Progenitor cell of endocrine pancreas (in vitro differentiated cells): ENCODE measurements around the gene C2CD2L. TPM values are rescaled to one million over a fixed set of nuclear protein-coding genes. Genes with fewer than 3 reads are reported as not detected.
"Not testable (repeated sequence)": the region's sequence is repeated elsewhere in the genome, so short reads cannot be mapped to it uniquely, and the experiment has no call there.

ENCODE experiments used
- DNase-seq: peaks from one replicate; pipeline ENCODE4 v3.0.0; 2021; ENCODE audit warnings: low spot score; ENCODE audit not compliant: unreplicated experiment
- H3K27ac Mint-ChIP-seq: 2 replicates; pipeline ENCODE4 v1.8.0; 2021; ENCODE audit warnings: mild to moderate bottlenecking, moderate library complexity, mixed read lengths
- H3K27me3 Mint-ChIP-seq: 2 replicates; pipeline ENCODE4 v1.8.0; 2021; ENCODE audit warnings: mixed read lengths
- H3K36me3 Mint-ChIP-seq: 2 replicates; pipeline ENCODE4 v1.8.0; 2022; ENCODE audit warnings: mixed read lengths; ENCODE audit not compliant: insufficient read depth
- H3K4me1 Mint-ChIP-seq: 2 replicates; pipeline ENCODE4 v1.8.0; 2021; ENCODE audit warnings: low read depth, mixed read lengths
- H3K4me3 Mint-ChIP-seq: 2 replicates; pipeline ENCODE4 v1.8.0; 2021; ENCODE audit warnings: low read depth, mild to moderate bottlenecking, moderate library complexity, mixed read lengths
- H3K9me3 Mint-ChIP-seq: 2 replicates; pipeline ENCODE4 v1.8.0; 2021; ENCODE audit warnings: low read depth, mixed read lengths
- total RNA-seq: library from RNA; stranded (reverse); gene quantifications from 2 replicates; pipeline ENCODE4 v1.2.1, GENCODE V29; 2021
- TF ChIP-seq, protein P1 (sequence below): fragments of 200-600 bp; sonication (generic); IDR thresholded peaks from one replicate; pipeline ENCODE4 v1.5.0; 2021; ENCODE audit warnings: antibody characterized with exemption, mild to moderate bottlenecking; ENCODE audit not compliant: unreplicated experiment

C2CD2L gene
- total RNA-seq, 1 donor from 2014 or later, result 7.3 TPM

DNA sequence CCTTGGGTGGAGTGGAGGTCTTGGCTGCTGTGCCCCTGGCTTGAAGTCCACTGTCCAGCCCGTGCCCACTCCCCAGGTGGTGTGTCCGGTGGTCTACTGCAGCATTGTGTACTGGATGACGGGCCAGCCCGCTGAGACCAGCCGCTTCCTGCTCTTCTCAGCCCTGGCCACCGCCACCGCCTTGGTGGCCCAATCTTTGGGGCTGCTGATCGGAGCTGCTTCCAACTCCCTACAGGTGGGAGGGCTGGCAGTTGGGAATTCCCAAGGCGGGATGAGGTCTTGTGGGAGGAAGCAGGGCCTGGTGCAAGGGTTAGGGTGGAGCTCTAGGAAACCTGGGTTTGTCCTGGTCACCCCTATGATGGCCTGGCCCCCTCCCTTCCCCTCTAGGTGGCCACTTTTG, 53.0 kb downstream of the C2CD2L start:
- TF ChIP-seq, protein P1, sequence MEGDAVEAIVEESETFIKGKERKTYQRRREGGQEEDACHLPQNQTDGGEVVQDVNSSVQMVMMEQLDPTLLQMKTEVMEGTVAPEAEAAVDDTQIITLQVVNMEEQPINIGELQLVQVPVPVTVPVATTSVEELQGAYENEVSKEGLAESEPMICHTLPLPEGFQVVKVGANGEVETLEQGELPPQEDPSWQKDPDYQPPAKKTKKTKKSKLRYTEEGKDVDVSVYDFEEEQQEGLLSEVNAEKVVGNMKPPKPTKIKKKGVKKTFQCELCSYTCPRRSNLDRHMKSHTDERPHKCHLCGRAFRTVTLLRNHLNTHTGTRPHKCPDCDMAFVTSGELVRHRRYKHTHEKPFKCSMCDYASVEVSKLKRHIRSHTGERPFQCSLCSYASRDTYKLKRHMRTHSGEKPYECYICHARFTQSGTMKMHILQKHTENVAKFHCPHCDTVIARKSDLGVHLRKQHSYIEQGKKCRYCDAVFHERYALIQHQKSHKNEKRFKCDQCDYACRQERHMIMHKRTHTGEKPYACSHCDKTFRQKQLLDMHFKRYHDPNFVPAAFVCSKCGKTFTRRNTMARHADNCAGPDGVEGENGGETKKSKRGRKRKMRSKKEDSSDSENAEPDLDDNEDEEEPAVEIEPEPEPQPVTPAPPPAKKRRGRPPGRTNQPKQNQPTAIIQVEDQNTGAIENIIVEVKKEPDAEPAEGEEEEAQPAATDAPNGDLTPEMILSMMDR, result no peak
- Mint-ChIP-seq H3K27me3 (peaks cover 22% of the 10 kb centered on the region), H3K4me3 (no peak overlapping the region), H3K27ac (no peak overlapping the region), H3K4me1 (no peaks in the 10 kb centered on the region), H3K9me3 (no peaks in the 10 kb centered on the region), H3K36me3 (no peaks in the 10 kb centered on the region)
- no peak for DNase-seq

DNA sequence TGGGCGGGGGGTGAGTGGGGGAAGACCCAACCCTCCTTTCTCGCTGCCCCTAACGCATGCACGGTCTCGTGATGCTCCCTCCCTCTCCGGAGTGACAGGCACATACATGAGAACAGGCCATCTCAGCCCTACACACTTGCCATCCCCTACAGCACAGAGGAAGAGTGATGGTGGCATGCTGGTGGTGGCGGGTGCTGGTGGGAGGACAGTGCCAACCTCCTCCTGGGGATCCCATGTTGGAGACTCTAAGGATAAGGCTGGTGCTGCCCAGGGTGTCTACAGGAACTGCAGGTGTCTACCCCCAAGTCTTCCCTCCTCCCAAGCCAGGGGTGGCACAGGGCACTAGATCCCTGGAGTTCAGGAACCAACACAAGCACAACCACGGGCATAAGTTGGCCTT, 54.7 kb downstream of the C2CD2L start:
- no peak overlapping the region for H3K4me3 Mint-ChIP-seq
- no peak overlapping the region for H3K27ac Mint-ChIP-seq
- DNase-seq, result no peak
- H3K27me3 Mint-ChIP-seq, result peaks cover 8% of the 10 kb centered on the region
- no peaks in the 10 kb centered on the region for H3K36me3 Mint-ChIP-seq
- no peaks in the 10 kb centered on the region for H3K9me3 Mint-ChIP-seq
- TF ChIP-seq, protein P1, result no peak
- H3K4me1 Mint-ChIP-seq, result no peaks in the 10 kb centered on the region

DNA sequence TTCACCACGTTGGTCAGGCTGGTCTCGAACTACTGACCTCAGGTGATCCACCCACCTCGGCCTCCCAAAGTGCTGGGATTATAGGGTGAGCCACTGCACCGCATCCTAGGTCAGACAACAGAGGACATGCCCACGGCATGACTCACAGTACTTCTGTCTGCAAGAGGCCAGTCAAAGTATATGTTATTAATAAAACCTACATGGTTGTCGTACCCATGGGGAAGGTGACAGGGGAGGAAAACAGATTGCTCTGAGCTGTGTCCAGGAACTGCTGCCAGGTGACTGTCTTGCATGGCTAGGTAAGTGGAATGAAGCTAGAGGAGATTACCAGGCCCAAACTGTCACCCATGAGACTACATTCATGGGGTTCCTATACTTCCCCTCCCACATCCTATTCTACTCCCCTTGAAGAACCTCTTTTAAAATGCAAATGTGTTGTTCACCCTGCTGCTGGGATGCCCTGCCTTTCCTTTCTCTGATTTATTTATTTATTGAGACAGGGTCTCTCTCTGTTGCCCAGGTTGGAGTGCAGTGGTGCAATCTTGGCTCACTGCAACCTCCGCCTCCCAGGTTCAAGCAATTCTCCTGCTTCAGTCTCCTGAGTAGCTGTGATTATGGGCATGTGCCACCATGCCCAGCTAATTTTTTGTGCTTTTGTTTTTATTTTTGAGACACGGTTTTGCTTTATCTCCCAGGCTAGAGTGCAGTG, 59.4 kb downstream of the C2CD2L start:
- Mint-ChIP-seq H3K36me3 (no peaks in the 10 kb centered on the region), H3K4me3 (no peak overlapping the region), H3K27ac (no peak overlapping the region), H3K27me3 (peaks cover 4% of the 10 kb centered on the region), H3K4me1 (peaks cover 3% of the 10 kb centered on the region), H3K9me3 (no peaks in the 10 kb centered on the region)
- no peak for DNase-seq
- TF ChIP-seq, protein P1, result no peak

DNA sequence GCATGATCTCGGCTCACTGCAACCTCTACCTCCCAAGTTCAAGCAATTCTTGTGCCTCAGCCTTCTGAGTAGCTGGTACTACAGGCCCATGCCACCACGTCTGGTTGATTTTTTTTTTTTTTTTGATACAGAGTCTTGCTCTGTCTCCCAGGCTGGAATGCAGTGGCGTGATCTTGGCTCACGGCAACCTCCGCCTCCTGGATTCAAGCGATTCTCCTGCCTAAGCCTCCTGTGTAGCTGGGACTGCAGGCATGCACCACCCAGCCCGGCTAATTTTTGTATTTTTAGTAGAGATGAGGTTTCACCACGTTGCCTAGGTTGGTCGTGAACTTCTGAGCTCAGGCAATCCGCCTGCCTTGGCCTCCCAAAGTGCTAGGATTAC, 59.9 kb downstream of the C2CD2L start:
- not testable (repeated sequence) for H3K9me3 Mint-ChIP-seq, H3K4me1 Mint-ChIP-seq, H3K27ac Mint-ChIP-seq, H3K36me3 Mint-ChIP-seq, H3K4me3 Mint-ChIP-seq, DNase-seq, H3K27me3 Mint-ChIP-seq

DNA sequence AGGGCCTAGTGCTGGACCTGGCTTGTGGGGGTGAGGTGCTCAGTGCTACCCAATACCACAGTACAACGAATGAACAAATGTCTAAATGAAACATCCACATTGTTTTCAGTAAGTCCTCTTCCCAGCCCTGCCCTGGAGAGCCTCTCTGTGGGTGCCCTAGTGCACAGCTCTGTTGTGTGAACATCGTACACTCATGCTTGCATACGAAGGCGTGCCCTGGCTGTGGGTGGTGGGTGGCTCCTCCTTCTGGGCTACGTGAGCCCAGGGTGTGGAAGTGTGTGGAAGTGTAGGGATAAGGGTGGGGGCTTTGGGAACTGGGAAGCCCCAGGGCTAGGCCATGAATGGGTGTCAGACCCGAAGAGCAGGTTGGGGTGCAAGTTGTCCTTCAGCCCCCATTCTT, 60.8 kb downstream of the C2CD2L start:
- peak overlapping the region; percentile 61 for H3K4me3 Mint-ChIP-seq
- H3K27me3 Mint-ChIP-seq, result no peaks in the 10 kb centered on the region
- peak overlapping the region; percentile 84 for H3K27ac Mint-ChIP-seq
- H3K4me1 Mint-ChIP-seq, result peaks cover 3% of the 10 kb centered on the region
- no peaks in the 10 kb centered on the region for H3K36me3 Mint-ChIP-seq
- no peaks in the 10 kb centered on the region for H3K9me3 Mint-ChIP-seq
- no peak for DNase-seq
- TF ChIP-seq, protein P1, result no peak

Other genes with a start within 250 kb of the C2CD2L start
- not detected in 2 replicates for gene CXCR5, start 223.5 kb upstream of the C2CD2L start, total RNA-seq
- 26.4 and 30.3 TPM in 2 replicates for gene BCL9L, start 181.4 kb upstream of the C2CD2L start, total RNA-seq
- 0.41 TPM in 1 of 2 replicates, not detected in the other for gene UPK2, start 151.0 kb upstream of the C2CD2L start, total RNA-seq
- not detected in 2 replicates for gene FOXR1, start 135.6 kb upstream of the C2CD2L start, total RNA-seq
- 56.5 and 66.6 TPM in 2 replicates for gene CENATAC, start 109.2 kb upstream of the C2CD2L start, total RNA-seq
- gene RPS25, start 89.0 kb upstream of the C2CD2L start, total RNA-seq, result 1,089 and 1,112 TPM in 2 replicates
- 60.3 and 60.7 TPM in 2 replicates for gene TRAPPC4, start 88.6 kb upstream of the C2CD2L start, total RNA-seq
- gene SLC37A4, start 76.5 kb upstream of the C2CD2L start, total RNA-seq, result 52.7 and 53.4 TPM in 2 replicates
- gene HYOU1, start 50.1 kb upstream of the C2CD2L start, total RNA-seq, result 196 and 199 TPM in 2 replicates
- gene VPS11, start 39.5 kb upstream of the C2CD2L start, total RNA-seq, result 36.3 and 37.2 TPM in 2 replicates
- 39.0 and 39.8 TPM in 2 replicates for gene HMBS, start 22.5 kb upstream of the C2CD2L start, total RNA-seq
- gene DPAGT1, start 5.5 kb upstream of the C2CD2L start, total RNA-seq, result 53.4 and 60.8 TPM in 2 replicates
- 48.7 and 52.2 TPM in 2 replicates for gene HINFP, start 14.2 kb downstream of the C2CD2L start, total RNA-seq
- 0.53 and 0.78 TPM in 2 replicates for gene ABCG4, start 41.7 kb downstream of the C2CD2L start, total RNA-seq
- 14.7 and 15.9 TPM in 2 replicates for gene NLRX1, start 61.4 kb downstream of the C2CD2L start, total RNA-seq
- gene NHERF4, start 78.1 kb downstream of the C2CD2L start, total RNA-seq, result 6.2 and 6.3 TPM in 2 replicates
- 26.4 and 26.5 TPM in 2 replicates for gene CBL, start 99.0 kb downstream of the C2CD2L start, total RNA-seq
- gene MCAM, start 209.8 kb downstream of the C2CD2L start, total RNA-seq, result 9.8 and 12.7 TPM in 2 replicates
- gene RNF26, start 227.2 kb downstream of the C2CD2L start, total RNA-seq, result 30.3 and 34.2 TPM in 2 replicates
- 0.31 and 0.40 TPM in 2 replicates for gene C1QTNF5, start 233.5 kb downstream of the C2CD2L start, total RNA-seq
- gene MFRP, start 239.4 kb downstream of the C2CD2L start, total RNA-seq, result not detected in 2 replicates